ENCODE data around the gene ZNRF3.
A peak's percentile ranks its signal among the peaks of the same experiment; 100 is the strongest.

Gene ZNRF3

GRCh38 chr22:28949788-28950187 is 66.4 kb downstream of the ZNRF3 start:
- DNase-seq (ENCODE audit: low read depth), result peak; percentile 33
- no peak for TF ChIP-seq CTCF (conservative IDR thresholded peaks at IDR 0.05; ENCODE audit: low read length)
- no peak overlapping the region for H3K4me3 ChIP-seq (ENCODE audit: low read length)

DNA sequence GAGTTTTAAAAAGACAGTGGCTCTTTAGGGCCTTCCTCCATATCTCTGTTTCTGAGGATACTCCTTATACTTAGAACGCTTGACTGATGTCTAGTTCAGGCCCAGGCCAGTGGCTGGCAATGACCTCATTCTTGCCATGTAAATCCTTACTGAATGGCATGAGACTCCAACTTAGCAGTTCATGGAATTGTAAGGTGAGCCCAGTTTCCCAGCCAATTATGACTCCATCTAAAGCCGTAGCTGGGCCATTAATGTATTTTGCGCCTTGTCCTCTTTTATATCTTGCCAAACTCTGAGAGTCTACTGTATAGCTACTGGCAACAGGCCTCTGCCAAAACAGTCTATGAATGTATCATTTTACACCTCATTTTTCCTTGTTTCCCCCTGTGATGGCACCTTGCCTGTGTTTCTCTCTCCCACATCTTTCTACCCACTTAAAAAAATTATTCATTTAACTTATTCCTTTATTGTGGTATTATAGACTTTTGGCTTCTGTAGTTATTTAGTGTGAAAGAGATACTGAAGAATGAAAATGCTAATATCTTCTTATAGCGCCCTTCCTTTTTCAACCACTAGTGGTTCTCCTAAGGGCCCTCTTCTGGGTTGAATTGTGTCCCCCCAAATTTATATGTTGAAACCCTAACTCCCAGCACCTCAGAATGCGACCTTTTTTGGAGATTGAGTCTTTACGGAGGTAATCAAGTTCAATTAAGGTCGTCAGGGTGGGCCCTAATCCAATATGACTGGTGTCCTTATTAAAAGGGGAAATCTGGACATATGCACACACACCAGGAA is 67.4 kb downstream of the ZNRF3 start:
- no peak for TF ChIP-seq CTCF (conservative IDR thresholded peaks at IDR 0.05; ENCODE audit: low read length)
- DNase-seq (ENCODE audit: low read depth), result no peak
- no peak overlapping the region for H3K4me3 ChIP-seq (ENCODE audit: low read length)

DNA sequence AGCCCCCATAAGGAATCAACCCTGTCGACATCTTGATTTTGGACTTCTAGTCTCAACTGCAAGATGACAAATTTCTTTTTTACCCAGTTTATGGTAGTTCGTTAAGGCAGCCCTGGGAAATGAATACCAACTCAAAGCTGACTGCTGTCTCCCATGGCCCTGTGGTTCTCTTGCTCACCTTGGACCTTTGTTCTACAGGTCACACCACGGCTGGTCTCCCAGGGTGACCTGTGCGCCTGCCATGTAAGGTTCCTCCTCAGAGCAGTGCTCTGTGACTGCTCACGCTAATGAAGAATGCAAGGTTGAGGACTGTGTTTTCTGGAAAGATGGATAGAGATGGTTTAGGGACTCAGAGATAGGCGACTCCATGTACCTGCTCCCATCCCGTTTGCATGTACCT is 68.2 kb downstream of the ZNRF3 start:
- DNase-seq (ENCODE audit: low read depth), result no peak
- H3K4me3 ChIP-seq (ENCODE audit: low read length), result no peak overlapping the region
- no peak for TF ChIP-seq CTCF (conservative IDR thresholded peaks at IDR 0.05; ENCODE audit: low read length)

DNA sequence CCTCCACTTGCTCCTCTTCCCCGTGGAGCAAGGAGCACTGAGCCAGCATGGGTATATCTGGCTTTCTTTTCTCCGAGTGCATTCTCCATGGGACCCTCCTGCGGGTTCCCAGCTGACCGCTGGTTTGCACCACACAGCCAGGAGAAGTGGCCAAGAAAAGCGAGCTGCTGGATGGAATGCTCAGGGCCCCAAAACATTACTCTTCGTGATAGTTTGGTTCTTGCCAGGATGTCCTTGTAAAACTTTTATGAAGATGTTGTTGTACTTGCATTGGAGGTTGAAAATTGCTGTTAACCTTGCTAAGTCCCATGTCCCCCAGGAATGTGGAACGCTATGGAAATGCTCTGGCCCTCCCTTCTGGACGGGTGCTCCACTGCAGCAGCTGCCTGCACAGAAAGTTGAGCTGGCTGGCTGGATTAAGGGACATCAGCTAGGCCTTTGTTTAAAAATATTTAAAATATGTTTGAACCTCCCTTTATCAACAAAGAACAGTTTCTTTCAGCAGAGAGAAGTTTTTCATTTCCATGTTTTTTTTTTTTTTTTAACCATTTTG is 68.7 kb downstream of the ZNRF3 start:
- DNase-seq (ENCODE audit: low read depth), result peak; percentile 25
- TF ChIP-seq CTCF (conservative IDR thresholded peaks at IDR 0.05; ENCODE audit: low read length), result 0 out of 2 replicates have a peak, but pooled peaks have one; percentile 7
- no peak overlapping the region for H3K4me3 ChIP-seq (ENCODE audit: low read length)

DNA sequence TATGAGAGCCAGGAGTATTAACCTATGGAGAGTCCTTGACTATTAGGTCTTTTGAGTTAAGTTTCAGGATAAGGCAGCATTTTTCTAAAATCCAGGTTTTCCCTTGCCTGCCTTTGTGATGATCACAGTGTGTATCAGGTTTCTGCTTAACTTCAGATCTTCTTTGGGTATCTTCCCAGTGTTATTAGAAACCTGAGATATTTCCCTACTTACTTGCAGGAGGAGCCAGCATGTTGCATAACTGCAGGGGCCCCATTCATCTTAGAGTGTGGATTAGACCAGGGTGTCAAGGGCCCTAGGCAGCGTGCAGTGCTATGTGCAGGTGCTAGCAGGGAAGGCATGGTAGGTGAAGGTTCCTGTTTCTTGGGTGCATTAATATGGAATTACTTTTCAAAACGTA is 69.5 kb downstream of the ZNRF3 start:
- TF ChIP-seq CTCF (conservative IDR thresholded peaks at IDR 0.05; ENCODE audit: low read length), result no peak
- DNase-seq (ENCODE audit: low read depth), result peak; percentile 27
- no peak overlapping the region for H3K4me3 ChIP-seq (ENCODE audit: low read length)

DNA sequence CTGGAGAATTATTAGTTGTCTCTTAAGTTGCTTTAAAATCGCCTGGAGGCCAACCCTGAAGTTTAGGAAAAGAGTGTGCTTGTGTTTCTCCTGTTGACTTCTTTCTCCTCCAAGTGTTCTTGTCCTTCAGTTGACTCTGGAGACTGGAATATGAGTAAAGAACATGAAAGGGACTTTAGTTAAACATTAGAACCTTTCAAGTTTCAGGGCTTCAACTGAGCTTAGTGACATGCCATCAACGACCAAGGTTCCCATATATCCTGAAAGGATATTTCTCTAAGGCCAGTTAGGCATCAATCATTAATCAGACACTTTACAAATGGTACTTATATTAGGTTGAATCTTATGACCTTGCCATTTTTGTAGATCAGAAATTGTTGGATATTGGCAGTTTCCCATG is 70.0 kb downstream of the ZNRF3 start:
- TF ChIP-seq CTCF (conservative IDR thresholded peaks at IDR 0.05; ENCODE audit: low read length), result no peak
- no peak overlapping the region for H3K4me3 ChIP-seq (ENCODE audit: low read length)
- DNase-seq (ENCODE audit: low read depth), result no peak

All from AG10803 (cell line).